Measurements from ENCODE around the gene SARDH.
"Not testable (repeated sequence)": the region's sequence is repeated elsewhere in the genome, so short reads cannot be mapped to it uniquely, and the experiment has no call there.

SARDH gene

GRCh38 chr9:133631111-133631510, 107.0 kb downstream of the SARDH start:
- no peak for DNase-seq (ENCODE audit: low read depth)

GRCh38 chr9:133629221-133630110, 108.7 kb downstream of the SARDH start:
- no peak for DNase-seq (ENCODE audit: low read depth)

DNA sequence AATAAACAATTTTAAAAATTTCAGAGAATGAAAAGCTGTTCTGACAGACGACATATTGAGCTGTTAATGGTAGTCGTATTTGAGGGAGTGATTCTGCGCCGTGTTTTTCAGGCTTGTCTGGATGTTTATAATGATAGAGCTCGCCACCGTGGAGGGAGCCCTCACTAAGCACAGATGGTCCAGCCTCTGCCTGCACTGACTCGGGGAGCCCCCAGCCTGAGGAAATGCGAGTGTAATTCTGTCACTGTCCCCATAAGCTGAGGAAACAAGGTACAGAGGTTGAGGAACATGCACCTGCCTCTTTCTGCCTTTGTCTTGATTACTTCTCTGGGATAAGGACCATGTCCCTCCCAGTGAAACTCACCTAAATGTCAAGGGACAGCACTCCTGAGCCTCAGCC, 109.4 kb downstream of the SARDH start:
- DNase-seq (ENCODE audit: low read depth) = no peak

- DNase-seq (ENCODE audit: low read depth) = no peak
Measured at GRCh38 chr9:133627341-133627740, 110.8 kb downstream of the SARDH start.

GRCh38 chr9:133626008-133626407, 112.1 kb downstream of the SARDH start:
- DNase-seq (ENCODE audit: low read depth) = not testable (repeated sequence)

DNA sequence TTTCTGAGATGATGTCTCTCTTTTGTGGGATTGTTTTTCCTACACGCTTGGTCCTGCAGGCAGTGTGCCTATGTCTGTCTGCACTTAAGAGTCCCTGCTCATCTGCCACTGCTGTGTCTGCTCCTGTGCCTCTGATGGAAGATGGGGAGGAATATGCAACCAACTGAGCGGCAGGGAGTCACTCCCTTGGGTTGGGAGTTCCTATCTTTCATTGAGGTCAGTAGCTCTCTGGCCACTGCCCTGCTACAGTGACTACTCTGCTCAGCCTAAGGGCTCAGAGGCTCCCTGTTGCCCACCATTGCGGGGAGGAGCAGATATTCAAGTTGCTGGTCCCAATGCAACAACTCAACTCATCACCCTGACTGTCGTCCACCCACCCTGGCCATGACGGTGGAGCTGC, 115.6 kb downstream of the SARDH start:
- no peak for DNase-seq (ENCODE audit: low read depth)

DNA sequence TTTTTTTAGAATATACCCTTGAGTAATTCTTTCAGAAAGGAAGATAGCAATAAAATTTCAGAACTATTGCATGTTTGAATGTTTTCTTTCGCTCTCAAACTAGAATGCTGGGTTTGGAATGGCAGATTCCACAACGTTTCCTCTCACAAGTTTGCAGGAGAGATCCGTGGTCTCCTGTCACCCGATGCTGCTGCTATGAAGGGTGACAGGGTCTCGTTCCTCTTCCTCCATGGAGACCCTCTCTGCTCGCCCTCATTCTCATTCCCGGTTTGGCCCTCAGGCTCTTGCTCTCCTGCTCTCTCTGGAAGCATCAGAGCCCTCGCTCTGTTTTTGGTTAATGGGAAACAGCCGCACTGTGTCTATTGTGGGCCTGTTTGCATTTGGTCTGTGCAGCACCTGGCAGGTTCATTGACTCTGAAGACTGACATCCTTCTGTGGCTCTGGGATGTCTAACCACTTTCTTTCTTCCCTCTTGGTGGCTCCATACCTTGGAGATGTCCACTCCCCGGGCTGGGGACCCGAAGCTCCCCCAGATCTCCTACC, 116.4 kb downstream of the SARDH start:
- no peak for DNase-seq (ENCODE audit: low read depth)

GRCh38 chr9:133619791-133620190, 118.4 kb downstream of the SARDH start:
- DNase-seq (ENCODE audit: low read depth) = no peak

GRCh38 chr9:133618726-133619125, 119.4 kb downstream of the SARDH start:
- no peak for DNase-seq (ENCODE audit: low read depth)

- DNase-seq (ENCODE audit: low read depth) = no peak
Measured at GRCh38 chr9:133616643-133617405, 121.3 kb downstream of the SARDH start.

GRCh38 chr9:133615606-133616188, 122.5 kb downstream of the SARDH start:
- DNase-seq (ENCODE audit: low read depth) = no peak

GRCh38 chr9:133615186-133615585, 123.0 kb downstream of the SARDH start:
- no peak for DNase-seq (ENCODE audit: low read depth)

DNA sequence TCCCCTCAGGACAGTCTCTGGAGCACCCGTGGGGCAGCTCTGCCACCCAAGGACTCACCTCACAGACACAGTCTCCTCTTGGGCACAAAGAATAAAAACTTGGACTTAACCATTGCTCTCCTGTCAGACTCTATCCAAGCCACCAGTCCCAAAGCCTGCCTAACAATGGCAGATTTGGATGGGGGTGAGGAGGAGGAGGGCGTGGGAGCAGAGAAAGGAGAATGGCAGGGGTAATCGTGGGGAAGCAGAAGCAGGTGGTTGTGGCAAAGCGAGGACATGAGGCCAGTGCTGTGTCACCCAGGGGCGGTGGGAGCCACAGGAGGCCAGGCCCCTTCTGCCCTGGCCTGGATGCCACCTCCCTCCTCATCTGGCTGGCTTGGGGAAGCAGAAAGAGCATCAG, 123.5 kb downstream of the SARDH start:
- no peak for DNase-seq (ENCODE audit: low read depth)

- no peak for DNase-seq (ENCODE audit: low read depth)
Measured at GRCh38 chr9:133614056-133614455, 124.1 kb downstream of the SARDH start.

All from HS-27A (cell line).